Activated CD4-positive, alpha-beta T cell treated with anti-CD3 and anti-CD28 coated beads, Interleukin-2, Interleukin-4, amounts not matched to agents 100 ng/mL and 50 ng/mL, durations not matched to agents 16 hours and 8 hours (primary cell): ENCODE results near the gene PSMD1.
"Not testable (repeated sequence)": the region's sequence is repeated elsewhere in the genome, so short reads cannot be mapped to it uniquely, and the experiment has no call there.

Experiments used
- DNase-seq: peaks from one replicate; pipeline ENCODE4 v3.0.0-alpha.2; 2020; ENCODE audit warnings: low spot score

PSMD1 gene

DNA sequence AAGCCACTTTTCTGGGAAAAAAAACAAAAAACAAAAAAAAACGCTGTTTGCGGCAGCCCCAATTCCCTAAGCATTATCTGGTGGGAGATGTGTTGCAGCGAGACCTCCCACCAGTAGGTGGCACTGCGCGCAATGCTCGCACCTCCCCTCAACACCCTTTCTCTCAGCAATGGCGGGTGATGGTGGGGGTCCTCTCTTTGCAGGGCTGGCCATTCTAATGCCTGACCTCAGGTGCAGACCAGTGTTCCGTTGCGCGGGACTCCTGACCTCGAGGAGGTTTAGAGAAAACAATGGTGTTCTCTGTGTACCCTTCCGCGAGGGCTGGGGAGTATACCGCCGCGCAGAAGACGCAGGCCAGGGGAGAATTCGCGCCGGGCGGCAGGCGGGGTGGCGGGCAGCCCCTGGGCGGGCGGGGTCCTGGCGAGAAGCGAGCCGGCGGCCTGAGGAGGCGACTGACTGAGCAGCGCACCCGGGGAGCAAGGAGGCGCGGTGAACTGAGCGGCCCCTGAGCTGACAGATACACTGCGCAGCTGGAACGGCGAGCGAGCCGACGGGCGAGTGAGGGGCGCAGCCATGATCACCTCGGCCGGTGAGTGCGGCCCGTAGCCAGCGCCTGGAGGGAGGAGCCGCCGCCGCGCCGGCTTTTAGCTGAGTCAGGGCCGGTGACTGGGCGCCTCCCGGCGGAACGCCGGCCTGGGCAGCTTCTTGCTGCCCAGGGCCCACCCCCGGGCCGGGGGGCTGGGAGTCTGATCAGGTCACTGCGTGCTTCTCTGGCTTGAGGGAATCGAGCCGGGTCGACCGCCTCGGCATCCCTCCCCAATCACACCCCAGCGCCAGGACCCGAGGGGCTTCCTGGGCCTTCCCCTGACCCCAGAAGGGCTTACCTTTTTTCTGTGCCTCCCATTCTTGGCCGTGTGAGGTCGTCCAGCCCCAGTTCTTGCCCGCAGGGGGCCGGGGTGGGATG, at the start of gene PSMD1:
Gene PSMD1, plus strand, starts transcription at position 415 of the 964 bp plus-strand sequence. Its CDS starts 159 bp downstream, at position 574.
- DNase-seq, result peak; percentile 95

DNA sequence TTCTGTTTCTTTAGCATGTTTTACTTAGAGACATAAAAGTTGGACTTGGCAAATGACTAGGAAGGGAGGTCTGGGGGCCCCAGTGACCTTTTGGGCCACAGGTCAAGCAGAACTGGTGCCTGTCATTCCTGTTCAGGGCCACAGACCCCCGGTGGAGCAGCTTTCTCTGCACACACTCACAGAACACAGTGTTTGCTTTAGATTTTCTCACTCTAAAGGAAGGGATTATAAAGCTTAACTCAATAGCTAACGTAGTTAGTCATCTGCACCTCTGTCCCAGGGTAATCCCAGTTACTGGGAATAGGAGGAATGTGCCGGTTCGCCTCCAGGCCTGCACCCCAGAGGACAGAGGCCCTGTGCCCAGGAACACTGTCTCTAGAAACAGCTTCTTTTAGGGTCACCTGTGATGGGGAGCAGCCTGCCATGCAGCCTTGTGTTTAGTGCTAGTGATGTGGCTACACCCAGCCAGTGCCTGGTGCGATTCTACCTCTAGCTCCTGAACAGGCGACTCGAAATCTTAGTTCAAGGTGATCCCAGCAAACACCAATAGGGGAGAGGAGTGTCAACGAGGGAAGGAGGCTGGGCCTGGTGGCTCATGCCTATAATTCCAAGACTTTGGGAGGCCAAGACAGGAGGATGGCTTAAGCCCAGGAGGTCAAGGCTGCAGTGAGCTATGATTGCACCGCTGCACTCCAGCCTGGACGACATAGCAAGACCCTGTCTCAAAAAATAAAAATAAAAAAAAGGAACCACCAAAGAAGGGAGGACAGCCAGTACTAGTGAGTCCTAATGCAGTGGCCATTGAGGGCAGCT, 49.2 kb upstream of the PSMD1 start:
- no peak for DNase-seq

DNA sequence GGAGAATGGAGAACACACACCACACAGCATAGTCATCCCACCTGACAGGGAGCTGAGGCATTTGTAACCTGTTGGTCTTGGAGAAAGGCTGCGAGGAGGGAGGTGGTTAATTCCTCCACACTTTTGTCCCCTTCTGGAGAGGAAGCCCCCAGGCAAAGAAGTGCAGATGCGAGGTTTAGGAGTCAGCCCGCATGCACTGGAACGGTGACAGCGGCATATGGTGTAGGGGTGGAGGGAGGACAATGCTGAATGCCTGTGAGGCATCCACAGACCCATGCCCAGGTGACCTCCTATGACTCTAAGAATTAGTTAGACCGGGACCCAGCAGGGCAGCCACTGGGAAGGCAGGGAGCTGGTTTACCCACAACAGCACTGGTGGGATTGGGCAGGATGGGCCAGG, 48.5 kb upstream of the PSMD1 start:
- DNase-seq, result no peak

DNA sequence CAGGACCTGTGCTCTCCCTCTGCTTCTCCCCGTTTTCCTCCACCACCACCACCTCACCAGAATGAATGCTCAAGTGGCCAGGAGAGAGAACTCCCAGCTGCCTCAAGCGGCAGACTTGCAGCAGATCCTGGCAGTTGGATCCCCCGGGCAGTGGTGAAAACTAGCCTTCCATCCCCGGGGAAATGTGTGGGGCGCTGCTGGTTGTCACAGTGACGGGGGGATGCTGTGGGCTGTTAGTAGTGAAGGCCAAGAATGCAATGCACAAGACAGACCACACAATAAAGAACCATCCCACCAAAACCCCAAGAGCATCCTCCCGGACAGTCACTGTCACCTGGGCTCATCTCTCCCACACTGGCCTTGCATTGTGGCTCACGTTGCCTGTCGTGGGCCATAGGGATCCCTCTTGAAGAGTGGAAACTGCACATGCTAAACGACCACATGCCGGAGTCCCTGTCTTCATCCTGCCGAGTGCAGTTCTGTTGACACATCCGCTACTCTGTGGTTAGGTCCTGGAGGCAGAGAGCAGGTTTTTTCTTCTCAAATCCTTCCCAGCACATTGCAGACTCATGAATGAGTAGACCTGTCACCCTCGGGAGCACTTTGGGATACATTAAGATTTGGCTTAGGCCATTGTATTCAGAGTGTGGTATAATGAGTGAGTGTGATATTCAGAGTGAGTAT, 47.3 kb upstream of the PSMD1 start:
- no peak for DNase-seq

DNA sequence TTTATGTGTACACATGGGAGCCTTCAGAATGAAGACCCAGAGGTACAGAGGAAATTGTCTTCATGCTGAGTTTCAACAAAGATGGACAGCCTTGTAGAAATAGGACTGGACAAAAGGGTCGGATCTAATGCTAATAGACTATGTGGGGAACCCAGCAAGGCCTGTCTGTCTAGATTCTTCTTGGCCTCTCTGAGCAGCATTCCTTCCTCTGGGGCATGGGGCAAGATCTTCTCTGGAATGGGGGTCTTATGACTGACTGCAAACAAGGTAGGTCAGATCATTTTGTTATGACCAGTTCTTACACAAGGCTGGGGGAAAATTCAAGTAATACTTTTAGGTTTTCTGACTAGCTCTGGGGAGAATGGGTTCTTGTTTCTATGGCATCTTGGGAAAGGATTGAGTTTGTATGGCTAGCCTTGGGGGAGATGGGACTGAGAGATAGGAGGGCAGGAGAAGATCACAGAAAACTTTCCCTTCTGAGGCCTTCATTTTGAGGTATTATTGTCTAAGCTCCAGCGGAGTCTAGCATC, 46.4 kb upstream of the PSMD1 start:
- no peak for DNase-seq

DNA sequence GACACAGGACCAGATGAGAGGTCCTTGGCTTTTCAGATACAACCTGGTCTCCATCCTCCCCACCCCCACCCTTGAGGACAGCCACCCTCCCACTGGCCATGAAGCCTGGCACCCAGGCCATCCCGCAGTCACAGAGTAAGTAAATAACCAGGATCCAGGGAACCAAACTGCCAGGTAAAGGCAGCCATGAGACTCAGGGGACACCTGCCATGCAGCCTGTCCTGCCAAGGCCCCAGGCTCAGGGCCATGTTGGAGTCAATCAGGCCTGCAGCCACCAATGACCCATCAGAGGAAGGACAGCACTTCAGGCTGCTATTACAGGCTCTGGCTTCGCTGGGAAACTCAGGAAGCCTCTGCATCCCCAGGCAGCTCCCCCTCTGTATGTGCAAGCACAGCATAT, 45.1 kb upstream of the PSMD1 start:
- no peak for DNase-seq

DNA sequence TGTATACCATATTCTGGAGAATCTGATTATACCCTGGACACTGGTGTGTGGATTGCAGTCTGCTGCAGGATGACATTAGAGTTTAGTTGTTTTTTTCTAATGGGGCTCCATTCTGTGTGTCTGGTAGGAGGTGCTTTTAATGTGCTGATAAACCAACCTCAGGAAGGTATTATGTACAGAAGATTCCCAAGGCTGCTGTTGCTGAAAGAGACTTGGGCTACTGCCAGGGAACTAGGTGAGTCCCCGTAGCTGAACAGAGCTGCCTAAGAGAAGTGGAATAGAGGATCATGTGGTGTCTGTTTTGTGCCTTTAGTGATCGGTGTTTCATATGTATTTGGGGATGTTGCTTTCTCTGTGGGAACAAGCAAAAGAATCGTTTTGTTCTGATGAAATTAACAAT, 44.2 kb upstream of the PSMD1 start:
- DNase-seq, result no peak

DNA sequence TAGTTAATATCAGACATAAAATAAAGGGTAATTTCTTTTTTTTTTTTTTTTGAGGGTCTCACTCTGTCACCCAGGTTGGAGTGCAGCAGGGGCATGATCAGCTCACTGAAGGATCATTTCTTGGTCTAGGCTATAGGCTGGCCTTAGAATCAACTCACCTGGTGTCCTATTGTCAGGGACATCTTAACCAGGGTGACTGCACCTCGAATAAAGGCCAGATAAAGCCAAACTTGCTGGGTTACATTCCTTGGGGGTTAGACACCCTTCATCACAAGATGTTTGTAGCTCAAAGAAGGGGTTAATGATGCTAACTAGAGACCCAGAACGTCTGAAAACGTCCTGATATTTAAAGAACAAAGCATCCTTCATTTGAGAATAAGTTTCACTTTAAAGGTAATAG, 42.8 kb upstream of the PSMD1 start:
- DNase-seq, result no peak

DNA sequence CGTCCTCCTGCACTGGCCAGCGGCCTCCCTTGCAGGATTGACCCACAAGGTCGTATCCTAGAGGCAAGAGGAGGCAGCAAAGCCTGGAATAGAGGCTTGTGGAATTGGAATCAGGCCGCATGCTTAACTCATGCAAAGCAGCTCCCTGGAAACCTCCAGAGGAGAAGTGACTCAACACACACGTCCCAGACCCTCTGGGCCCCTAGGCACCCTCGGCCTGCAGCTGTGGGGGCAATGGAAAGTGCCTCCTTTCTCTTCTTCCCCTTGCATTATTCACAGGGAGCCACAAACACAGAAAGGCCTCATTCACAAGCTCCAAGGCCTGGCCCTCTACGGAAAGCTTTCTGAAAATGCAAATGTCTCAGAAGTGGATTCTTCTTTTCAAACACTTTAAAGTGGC, 41.2 kb upstream of the PSMD1 start:
- DNase-seq, result no peak

DNA sequence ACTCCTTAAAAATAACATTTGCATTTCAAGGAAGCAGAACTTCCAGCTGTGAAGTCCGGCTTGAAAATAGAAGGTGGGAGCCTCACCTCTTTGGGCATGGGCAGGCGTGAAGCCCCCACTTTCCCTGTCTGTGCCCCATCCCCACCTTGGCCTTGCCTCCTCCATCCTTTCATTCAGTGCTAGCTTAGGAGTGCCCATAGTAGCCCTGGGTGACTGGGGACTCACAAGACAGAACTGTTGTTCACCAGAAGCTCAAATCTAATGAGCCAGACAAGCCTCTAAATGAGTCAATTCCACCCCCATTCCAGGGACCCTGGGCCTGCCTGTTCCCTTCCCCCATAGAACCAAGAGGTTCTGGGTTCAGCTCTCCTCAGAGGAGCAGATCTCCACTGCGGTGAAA, 40.7 kb upstream of the PSMD1 start:
- no peak for DNase-seq

DNA sequence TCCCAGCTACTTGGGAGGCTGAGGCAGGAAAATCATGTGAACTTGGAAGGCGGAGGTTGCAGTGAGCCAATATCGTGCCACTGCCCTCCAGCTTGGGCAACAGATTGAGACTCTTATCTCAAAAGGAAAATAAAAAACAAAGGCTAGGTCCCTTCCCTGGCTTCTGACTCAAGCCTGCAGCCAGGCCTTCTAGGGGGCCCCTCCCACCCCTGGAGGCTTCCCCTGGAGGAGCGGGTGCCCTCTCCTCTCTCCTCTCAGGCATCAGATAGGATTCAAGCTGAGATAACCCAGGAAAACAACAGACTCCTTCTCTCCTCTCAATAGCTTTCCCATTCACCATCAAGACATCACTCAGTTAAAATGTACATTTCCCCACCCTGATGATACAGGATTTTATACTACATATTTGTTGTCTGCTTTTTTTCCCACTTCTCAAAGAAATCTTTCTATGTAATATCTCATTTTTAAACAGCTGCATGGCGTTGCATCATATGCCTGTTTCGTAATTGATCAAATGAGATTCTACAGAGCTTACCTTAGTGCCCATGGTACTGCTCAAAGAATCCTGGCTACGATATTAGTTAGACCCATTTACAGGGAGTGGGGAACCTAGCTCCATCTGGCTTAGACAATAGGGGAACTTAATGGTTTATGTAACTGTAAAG, 40.0 kb upstream of the PSMD1 start:
- DNase-seq, result no peak

DNA sequence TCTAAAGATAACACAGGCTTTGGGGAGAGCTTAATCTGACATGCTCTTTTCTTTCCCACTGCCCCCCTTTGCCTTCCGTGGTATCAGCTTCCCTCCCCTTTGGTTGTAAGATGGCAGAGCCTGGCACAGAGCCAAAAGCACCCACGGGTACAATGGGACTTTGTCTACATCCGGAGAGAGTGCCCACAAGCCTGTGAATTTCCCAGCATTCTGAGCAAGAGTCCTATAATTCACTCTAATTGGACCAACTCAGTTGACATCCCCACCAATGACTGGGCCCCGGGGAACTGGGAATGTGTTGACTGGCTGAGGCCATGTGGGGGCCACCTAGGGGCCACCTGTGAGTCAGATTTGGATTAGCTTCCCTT, 39.5 kb upstream of the PSMD1 start:
- no peak for DNase-seq

DNA sequence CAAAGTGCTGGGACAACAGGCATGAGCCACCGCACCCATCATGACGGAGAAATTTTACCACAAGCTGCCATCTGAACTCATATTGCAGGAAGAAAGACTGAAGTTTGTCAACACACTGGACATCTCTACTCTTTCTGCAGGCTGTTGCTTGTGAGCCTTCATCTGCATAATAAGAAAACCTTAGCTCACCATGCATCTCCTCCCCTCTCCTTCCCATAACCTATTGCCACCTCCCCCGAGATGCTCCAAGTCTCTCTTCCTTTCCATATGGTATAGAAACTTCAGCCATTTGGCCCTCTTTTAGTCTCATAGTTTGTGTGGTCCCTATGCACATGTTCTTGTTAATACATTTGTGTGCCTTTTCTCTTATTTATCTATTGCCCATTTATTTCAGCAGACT, 38.5 kb upstream of the PSMD1 start:
- no peak for DNase-seq

DNA sequence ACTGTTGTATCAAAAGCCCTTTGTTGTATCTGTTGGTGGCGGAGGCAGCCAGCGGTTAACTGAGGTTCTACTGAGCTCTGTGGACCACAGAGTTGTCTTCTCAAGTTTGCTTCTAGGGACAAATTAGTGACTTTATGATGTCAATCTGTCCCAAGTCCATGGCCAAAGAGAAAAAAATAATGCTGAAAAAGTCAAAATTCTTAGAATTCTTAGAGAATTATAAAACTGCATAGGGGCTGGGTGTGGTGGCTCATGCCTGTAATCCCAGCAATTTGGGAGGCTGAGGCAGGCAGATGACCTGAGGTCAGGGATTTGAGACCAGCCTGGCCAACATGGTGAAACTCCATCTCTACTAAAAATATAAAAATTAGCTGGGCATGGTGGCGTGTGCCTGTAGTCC, 31.6 kb upstream of the PSMD1 start:
- DNase-seq, result not testable (repeated sequence)

DNA sequence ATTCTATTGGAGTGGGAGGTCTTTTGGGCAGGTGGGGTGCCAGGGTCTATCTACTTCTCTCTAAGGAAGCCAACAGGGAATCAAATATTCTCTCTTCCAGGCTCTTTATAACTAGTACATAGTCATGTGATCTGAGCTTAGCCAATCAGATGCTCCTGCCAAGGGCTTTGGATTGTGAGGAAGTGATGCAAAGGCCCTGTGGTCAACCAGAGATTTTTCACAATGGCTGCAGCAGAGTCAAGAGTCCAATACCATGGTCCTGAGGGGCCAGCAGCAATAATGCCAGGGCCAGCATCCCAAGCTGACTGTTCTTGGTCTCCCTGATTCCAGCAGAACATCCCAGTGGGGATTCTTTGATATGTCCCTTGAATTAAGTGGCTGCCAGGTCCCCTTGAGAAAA, 27.8 kb upstream of the PSMD1 start:
- no peak for DNase-seq

DNA sequence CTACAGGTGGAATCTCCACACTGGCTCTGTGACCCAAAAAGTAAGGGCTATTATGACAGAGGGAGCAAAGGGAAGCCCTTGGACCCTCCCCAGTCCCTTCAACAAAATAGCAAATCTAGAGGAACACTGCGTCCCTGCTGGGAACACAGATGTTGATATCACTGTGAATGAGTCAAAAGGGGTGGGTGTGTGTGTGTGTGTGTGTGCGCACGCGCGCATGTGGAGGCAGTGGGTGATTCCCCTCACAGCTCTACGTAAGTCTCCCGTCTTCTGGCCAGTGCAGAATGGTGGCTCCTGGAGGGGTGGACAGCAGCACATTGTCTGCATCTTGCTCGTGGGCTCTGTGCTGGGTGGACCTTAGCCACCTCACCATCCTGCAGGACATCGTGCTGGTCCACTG, 27.1 kb upstream of the PSMD1 start:
- no peak for DNase-seq

DNA sequence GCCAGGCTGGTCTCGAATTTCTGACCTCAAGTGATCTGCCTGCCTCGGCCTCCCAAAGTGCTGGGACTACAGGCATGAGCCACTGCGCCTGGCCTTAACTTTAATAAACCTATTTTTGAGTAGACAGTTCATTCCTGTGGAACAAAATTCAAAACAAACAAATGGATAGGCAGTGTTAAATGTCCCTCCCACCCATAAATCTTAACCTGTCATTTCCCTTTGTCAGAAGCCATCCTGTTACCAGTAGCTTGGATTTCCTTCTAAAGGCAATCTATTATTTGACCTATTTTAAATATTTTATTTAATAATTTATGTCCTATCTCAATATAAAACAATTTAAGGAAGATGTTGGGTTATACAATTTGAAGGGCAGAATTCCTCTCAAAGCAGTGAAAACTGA, 25.9 kb upstream of the PSMD1 start:
- no peak for DNase-seq

DNA sequence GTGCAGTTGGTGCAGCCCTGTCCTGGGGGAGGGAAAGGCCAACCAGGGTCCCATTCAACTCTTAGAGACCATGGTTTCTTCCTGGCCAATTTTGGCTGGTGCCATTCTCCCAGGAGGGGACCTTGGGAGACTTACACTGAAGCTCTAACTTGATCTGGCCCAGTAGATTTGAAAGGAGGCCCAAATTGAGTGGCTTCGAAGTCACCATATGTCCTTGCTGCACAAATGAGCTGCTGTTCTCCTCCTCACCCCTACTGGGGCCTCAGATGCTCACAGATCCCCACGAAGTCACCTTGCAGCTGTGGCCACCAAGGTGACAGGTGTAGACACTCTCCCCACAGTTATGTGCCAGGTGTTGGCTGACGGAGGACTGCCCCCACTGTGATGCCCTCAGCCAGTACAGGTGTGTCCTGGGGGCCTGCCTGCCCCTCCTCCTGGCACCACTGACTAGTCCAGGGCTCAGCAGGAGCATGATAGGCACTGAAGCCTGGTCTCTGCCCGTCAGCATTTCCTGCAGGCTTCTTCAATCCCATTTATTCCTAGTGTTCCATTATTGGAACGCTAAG, 24.0 kb upstream of the PSMD1 start:
- no peak for DNase-seq

DNA sequence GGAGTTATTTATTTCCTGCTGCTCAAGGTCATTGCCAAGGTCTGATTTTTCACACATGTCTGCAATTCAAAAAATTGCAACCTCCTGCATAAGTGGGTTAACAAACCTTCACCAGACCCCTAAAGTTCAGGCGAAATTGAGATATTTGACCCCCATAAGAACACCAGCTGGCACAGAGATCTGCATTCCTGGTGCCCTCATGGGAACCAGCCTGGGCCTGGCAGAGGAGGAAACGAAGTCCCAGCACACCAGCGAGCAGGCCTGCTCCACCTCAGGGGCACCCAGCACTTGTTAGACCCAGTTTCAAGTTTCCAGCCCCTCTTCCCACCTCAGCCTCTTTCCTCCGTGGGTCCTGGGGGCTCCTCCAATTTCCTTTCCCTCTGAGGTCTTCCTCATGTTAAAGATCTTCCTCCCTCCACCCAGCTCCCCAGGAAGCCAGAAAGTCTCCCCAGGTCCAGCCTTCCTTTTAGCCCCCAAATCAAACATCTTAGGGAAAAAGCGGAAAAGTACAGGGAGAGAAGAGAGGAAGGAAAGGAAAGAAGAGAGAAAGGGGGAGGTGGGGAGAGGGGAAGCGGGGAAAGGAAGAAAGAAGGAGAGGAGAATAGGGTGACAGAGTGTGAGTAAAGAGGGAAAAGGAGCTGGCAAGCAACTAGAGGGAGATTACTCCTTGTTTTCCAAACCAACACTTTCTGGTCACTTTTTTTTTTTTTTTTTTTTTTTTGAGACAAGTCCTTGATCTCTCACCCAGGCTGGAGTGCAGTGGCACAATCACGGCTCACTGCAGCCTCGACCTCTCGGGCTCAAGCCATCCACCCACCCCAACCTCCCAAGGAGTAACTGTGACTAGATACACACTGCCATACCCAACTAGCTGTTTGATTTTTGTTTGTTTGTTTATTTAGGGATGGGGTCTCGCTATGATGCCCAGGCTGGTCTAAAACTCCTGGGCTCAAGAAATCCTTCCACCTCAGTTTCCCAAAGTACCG, 23.2 kb upstream of the PSMD1 start:
- DNase-seq, result no peak

DNA sequence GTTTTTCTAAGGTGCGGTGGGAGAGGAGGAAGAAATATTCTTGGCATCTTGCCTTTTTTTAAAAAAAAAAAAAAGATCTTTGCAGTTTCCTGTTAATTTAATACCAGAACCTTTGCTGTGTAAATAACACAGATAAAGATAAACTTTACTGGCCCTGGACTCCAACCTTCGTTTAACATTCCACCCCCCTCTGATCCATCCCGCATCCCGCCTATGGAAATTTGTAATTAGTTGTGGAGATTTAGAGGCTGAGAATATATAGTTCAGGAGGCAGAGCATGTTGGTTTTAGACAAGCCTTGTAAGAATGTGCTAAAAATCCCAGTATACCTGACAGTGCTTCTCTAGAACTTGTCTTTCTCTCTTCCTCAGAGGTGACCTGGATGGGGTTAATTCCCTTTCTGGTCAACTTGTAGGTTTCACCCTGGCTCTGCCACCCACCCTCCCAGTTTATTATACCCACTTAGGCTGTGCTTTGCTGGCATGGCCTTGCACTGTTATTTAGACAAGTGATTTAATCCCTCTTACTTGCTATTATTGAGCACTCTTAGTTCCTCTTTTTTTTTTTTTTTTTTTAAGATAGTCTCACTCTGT, 22.3 kb upstream of the PSMD1 start:
- DNase-seq, result no peak
